ENCODE data around the gene ADD1.

The ADD1 gene

GRCh38 chr4:2865196-2865780 lies 21.6 kb downstream of the ADD1 start:
- TF ChIP-seq, protein P1, sequence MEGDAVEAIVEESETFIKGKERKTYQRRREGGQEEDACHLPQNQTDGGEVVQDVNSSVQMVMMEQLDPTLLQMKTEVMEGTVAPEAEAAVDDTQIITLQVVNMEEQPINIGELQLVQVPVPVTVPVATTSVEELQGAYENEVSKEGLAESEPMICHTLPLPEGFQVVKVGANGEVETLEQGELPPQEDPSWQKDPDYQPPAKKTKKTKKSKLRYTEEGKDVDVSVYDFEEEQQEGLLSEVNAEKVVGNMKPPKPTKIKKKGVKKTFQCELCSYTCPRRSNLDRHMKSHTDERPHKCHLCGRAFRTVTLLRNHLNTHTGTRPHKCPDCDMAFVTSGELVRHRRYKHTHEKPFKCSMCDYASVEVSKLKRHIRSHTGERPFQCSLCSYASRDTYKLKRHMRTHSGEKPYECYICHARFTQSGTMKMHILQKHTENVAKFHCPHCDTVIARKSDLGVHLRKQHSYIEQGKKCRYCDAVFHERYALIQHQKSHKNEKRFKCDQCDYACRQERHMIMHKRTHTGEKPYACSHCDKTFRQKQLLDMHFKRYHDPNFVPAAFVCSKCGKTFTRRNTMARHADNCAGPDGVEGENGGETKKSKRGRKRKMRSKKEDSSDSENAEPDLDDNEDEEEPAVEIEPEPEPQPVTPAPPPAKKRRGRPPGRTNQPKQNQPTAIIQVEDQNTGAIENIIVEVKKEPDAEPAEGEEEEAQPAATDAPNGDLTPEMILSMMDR (conservative IDR thresholded peaks at IDR 0.05; ENCODE audit: low read depth, low read length), result no peak
- H3K4me3 ChIP-seq (ENCODE audit: low read depth, low read length), result no peak overlapping the region
- DNase-seq (ENCODE audit: low read depth), result no peak

DNA sequence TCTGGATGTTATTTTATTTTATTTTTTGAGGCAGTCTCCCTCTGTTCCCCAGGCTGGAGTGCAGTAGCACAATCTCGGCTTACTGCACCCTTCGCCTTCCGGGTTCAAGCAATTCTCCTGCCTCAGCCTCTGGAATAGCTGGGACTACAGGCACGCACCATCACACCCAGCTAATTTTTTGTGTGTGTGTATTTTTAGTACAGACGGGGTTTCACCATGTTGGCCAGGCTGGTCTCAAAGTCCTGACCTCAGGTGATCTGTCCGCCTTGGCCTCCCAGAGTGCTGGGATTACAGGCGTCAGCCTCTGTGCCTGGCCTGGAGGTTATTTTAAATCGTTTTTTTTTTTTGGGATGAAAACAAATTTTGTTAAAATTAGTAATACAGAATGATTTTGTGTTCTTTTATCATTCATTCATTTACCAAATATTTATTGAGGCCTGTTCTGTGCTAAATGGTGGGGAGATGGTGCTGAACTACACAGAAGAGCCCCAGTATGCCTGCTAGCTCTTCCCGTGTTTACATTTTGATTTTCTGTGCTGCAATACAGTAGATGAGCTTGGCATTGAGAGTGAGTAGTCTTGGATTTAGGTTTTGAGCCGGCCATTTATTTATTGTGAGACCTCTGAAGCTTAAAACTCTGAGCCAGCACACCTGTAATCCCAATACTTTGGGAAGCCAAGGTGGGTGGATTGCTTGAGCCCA lies 22.7 kb downstream of the ADD1 start:
- TF ChIP-seq, protein P1 (conservative IDR thresholded peaks at IDR 0.05; ENCODE audit: low read depth, low read length), result no peak
- no peak for DNase-seq (ENCODE audit: low read depth)
- no peak overlapping the region for H3K4me3 ChIP-seq (ENCODE audit: low read depth, low read length)

GRCh38 chr4:2866891-2867290 lies 23.2 kb downstream of the ADD1 start:
- TF ChIP-seq, protein P1 (conservative IDR thresholded peaks at IDR 0.05; ENCODE audit: low read depth, low read length), result no peak
- DNase-seq (ENCODE audit: low read depth), result peak; percentile 36
- no peak overlapping the region for H3K4me3 ChIP-seq (ENCODE audit: low read depth, low read length)

- TF ChIP-seq, protein P1 (conservative IDR thresholded peaks at IDR 0.05; ENCODE audit: low read depth, low read length), result no peak
- H3K4me3 ChIP-seq (ENCODE audit: low read depth, low read length), result peak overlapping the region; percentile 37
- DNase-seq (ENCODE audit: low read depth), result peak; percentile 56
Measured at GRCh38 chr4:2867758-2868491, 24.3 kb downstream of the ADD1 start.

GRCh38 chr4:2868877-2869487 lies 25.3 kb downstream of the ADD1 start:
- H3K4me3 ChIP-seq (ENCODE audit: low read depth, low read length), result no peak overlapping the region
- TF ChIP-seq, protein P1 (conservative IDR thresholded peaks at IDR 0.05; ENCODE audit: low read depth, low read length), result no peak
- no peak for DNase-seq (ENCODE audit: low read depth)

DNA sequence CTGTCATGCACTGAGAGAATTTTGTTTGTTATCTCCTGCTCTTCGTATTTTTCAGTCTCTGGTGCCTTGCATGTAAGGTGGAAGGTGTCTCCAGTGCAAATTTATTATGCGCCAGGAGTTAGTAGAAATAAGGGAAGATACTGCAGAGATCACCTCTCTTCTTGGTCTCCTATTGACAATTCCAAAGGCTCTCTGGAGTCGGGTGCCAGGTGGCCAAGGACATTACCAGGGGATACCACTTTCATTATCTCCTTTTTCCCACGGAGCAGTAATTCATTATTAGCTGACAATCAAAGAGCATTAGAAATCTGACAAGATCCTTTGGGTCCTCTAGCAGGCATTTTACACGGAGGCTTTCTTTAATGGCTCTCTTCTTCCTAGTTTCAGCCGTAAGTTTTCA lies 26.0 kb downstream of the ADD1 start:
- H3K4me3 ChIP-seq (ENCODE audit: low read depth, low read length), result no peak overlapping the region
- DNase-seq (ENCODE audit: low read depth), result no peak
- TF ChIP-seq, protein P1 (conservative IDR thresholded peaks at IDR 0.05; ENCODE audit: low read depth, low read length), result no peak
